Uterus (tissue), 2 donors: ENCODE results near the gene RPL22L1.

ENCODE experiments used
- POLR2A ChIP-seq, 2 donors: fragments of 450-650 bp; IDR thresholded peaks; one replicate each; pipeline ENCODE4 v1.6.1; 2016; ENCODE audit warnings: antibody characterized with exemption in 2 of 2, mild to moderate bottlenecking in 1 of 2, moderate library complexity in 1 of 2
- TF ChIP-seq, protein P1 (sequence below), 4 experiments: fragments of 200-600 bp in 2 of 4; fragments of 450-650 bp in 2 of 4; sonication (generic) in 2 of 4; IDR thresholded peaks; one replicate each; pipeline ENCODE4 v1.5.1; 2016 to 2019; ENCODE audit warnings: antibody characterized with exemption in 4 of 4, mild to moderate bottlenecking in 2 of 4, moderate library complexity in 1 of 4

DNA sequence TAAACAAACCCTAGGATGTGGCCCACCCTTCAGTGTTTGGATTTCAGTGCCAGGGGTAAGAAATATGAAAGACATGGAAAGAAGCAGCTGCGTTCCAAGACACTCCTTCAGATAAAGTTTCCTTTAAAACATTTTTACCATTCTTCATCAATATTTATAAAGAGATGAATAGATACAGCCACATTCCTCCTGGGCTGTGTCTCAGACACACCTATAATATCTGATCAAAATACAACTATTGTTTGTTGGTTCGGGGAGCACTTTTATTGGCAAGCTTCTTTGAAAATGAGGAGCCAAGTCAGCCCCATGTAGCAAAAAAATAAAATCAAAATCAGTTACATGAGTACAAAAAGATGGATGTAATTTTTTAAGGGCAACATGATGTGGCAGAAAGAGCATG is 53.2 kb downstream of the RPL22L1 start:
- TF ChIP-seq, protein P1, sequence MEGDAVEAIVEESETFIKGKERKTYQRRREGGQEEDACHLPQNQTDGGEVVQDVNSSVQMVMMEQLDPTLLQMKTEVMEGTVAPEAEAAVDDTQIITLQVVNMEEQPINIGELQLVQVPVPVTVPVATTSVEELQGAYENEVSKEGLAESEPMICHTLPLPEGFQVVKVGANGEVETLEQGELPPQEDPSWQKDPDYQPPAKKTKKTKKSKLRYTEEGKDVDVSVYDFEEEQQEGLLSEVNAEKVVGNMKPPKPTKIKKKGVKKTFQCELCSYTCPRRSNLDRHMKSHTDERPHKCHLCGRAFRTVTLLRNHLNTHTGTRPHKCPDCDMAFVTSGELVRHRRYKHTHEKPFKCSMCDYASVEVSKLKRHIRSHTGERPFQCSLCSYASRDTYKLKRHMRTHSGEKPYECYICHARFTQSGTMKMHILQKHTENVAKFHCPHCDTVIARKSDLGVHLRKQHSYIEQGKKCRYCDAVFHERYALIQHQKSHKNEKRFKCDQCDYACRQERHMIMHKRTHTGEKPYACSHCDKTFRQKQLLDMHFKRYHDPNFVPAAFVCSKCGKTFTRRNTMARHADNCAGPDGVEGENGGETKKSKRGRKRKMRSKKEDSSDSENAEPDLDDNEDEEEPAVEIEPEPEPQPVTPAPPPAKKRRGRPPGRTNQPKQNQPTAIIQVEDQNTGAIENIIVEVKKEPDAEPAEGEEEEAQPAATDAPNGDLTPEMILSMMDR (IDR thresholded peaks at IDR 0.05) = no peak
- no peak for TF ChIP-seq POLR2A (IDR thresholded peaks at IDR 0.05)
